Astrocyte of the spinal cord (primary cell): ENCODE data around the gene POMP.

ENCODE experiments used
- DNase-seq: peaks from one replicate; pipeline ENCODE4 v3.0.0; 2011; ENCODE audit warnings: low read depth, low spot score
- H3K4me3 ChIP-seq: 2 replicates; pipeline ENCODE4 v1.5.1; 2011; ENCODE audit warnings: low read depth, mild to moderate bottlenecking, low read length, moderate library complexity
- CTCF ChIP-seq: IDR thresholded peaks from 2 replicates; pipeline ENCODE4 v1.5.1; 2012; ENCODE audit warnings: low read depth, mild to moderate bottlenecking, low read length, inconsistent platforms
- in situ Hi-C: cut with HindIII; loops from 2 replicates; pipeline ENCODE4 v1.10.0; 2017; ENCODE audit warnings: low sequenced_read_pairs

Gene POMP

DNA sequence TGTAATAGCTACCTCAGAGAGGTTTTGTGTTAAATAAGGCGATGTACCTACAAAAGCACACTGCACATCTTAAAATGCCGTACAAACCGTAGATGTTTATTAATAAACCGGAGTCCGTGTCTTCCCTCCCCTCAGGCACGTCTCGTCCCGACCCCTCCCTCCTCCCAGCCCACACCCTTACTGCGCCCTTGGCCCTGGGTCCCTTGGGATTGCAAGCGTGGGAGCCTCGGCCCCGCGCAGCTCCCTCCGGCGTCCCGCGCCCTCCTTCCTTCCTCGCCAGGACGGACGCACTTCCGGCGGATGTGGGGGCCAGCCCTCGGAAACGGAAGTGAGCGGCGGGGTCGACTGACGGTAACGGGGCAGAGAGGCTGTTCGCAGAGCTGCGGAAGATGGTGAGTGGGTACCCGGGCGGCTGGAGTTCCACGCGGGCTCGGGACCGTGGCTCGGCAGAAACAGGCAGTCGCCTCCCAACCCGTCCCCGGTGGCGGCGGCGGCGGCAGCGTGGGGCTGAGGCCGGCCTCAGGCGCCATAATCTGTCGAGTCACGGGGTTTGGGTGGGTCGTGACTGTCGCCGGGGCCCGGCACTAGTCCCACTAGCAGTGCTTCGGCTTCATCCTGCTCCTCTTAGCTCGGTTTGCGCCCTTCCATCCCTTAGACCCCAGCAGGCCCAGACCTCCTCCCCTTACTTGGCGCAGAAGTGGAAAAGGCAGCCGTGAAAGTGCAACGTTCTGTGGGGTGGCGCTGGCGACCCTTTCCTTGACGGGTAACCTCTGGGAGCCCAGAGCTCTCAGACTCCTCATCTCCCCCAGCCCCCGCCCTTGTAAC is at the start of gene POMP:
TSS of gene POMP (plus strand) at position 335 of the 825 bp plus-strand sequence. CDS start at position 390, 55 bp downstream.
- H3K4me3 ChIP-seq: peak within 1 kb of the TSS; percentile 100
- in situ Hi-C loops: no loop called here
- no peak for TF ChIP-seq CTCF
- peak; percentile 92 for DNase-seq

DNA sequence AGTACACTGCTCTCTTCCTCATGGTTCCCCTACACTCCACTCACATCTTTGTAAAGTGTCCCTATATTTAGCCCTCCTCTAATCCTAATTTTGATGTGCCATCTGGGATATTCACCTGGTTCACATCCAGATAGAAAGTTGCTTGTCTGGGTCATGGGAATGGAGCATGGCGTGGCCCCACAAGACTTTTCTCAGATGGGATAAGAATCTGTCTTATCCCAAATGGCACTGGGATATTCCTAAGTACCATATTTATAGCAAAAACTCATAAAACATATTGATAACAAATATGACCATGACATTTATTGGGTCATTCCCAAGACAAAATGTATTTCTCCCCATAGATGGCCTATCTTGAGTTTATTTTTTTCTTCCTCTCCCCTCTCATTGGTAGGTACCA is 49.5 kb upstream of the POMP start:
- no peak for TF ChIP-seq CTCF
- DNase-seq: no peak
- in situ Hi-C loops: no loop called here
- no peak overlapping the region for H3K4me3 ChIP-seq

DNA sequence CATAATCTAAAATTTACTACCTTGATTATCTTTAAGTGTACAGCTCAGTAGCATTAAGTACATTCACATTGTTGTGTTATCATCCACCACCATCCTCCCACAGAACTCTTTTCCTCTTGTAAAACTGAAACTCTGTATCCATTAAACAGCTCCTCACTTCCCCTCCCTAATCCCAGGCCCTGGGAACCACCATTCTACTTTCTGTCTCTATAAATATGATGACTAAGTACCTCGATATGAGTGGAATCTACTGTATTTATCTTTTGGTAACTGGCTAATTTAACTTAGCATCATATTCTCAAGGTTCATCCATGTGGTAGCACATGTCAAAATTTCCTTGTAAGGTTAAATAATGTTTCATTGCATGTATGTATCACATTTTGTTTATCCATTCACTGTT is 49.0 kb upstream of the POMP start:
- TF ChIP-seq CTCF: no peak
- DNase-seq: peak; percentile 35
- in situ Hi-C loops: no loop called here

GRCh38 chr13:28610996-28611395 is 47.9 kb upstream of the POMP start:
- in situ Hi-C loops: no loop called here
- no peak for DNase-seq

More for the DNA sequence above, 49.0 kb upstream of the POMP start:
- no peak overlapping the region for H3K4me3 ChIP-seq

GRCh38 chr13:28611654-28612131 is 47.2 kb upstream of the POMP start:
- TF ChIP-seq CTCF: no peak
- no peak overlapping the region for H3K4me3 ChIP-seq
- in situ Hi-C loops: no loop called here
- DNase-seq: no peak

More at GRCh38 chr13:28610996-28611395, 47.9 kb upstream of the POMP start:
- H3K4me3 ChIP-seq: no peak overlapping the region
- TF ChIP-seq CTCF: no peak

GRCh38 chr13:28613562-28613961 is 45.4 kb upstream of the POMP start:
- DNase-seq: no peak
- TF ChIP-seq CTCF: no peak
- in situ Hi-C loops: no loop called here
- no peak overlapping the region for H3K4me3 ChIP-seq
